Gastroesophageal sphincter (tissue), 4 donors: Measurements from ENCODE around the gene INCA1. TPM values are rescaled to one million over a fixed set of nuclear protein-coding genes. Genes with fewer than 3 reads are reported as not detected.

Source experiments
- ATAC-seq: fragments of 150-250 bp; one replicate; pipeline ENCODE4 v1.9.1; 2016; ENCODE audit warnings: mild to moderate bottlenecking, moderate library complexity
- H3K27ac ChIP-seq, 4 donors: fragments of 200-600 bp; sonication (generic) in 3 of 4; 1 replicate in 3 of 4; 2 replicates in 1 of 4; pipeline ENCODE4 v1.5.1; 2016 to 2019
- H3K27me3 ChIP-seq: fragments of 200-600 bp; sonication (generic); one replicate; pipeline ENCODE4 v1.5.1; 2019
- H3K36me3 ChIP-seq, 2 donors: fragments of 200-600 bp; sonication (generic); one replicate each; pipeline ENCODE4 v1.5.1; 2019; ENCODE audit warnings: control low read depth in 1 of 2
- H3K4me1 ChIP-seq, 3 donors: fragments of 200-600 bp; sonication (generic); 1 replicate in 2 of 3; 2 replicates in 1 of 3; pipeline ENCODE4 v1.5.1; 2016 to 2019; ENCODE audit warnings: control low read depth in 2 of 3
- H3K4me3 ChIP-seq, 2 donors: fragments of 200-600 bp; sonication (generic); one replicate each; pipeline ENCODE4 v1.5.1; 2019; ENCODE audit warnings: mild to moderate bottlenecking in 1 of 2, moderate library complexity in 1 of 2
- H3K9me3 ChIP-seq, 3 donors: fragments of 200-600 bp; sonication (generic); one replicate each; pipeline ENCODE4 v1.5.1; 2017 to 2019; ENCODE audit warnings: control low read depth in 2 of 3
- EP300 ChIP-seq: sonication (generic); formaldehyde crosslinking; IDR thresholded peaks from one replicate; pipeline ENCODE4 v1.6.1; 2017; ENCODE audit warnings: antibody characterized with exemption, mild to moderate bottlenecking
- POLR2A ChIP-seq, 2 donors: fragments of 450-650 bp; IDR thresholded peaks; one replicate each; pipeline ENCODE4 v1.6.1; 2017; ENCODE audit warnings: antibody characterized with exemption in 2 of 2, mild to moderate bottlenecking in 2 of 2, moderate library complexity in 1 of 2
- POLR2AphosphoS5 ChIP-seq: sonication (generic); formaldehyde crosslinking; IDR thresholded peaks from one replicate; pipeline ENCODE4 v1.6.1; 2017; ENCODE audit warnings: antibody characterized with exemption
- WGBS, 2 donors: methylation state at CpG; one replicate each; pipeline ENCODE4 v1.1.5; 2018; ENCODE audit warnings: low coverage in 1 of 2; 5-methylcytosine and 5-hydroxymethylcytosine counted together
- total RNA-seq, 4 donors: library from RNA; depleted of rRNA; stranded (reverse); fragments of >200 nt; gene quantifications; one replicate each; pipeline ENCODE4 v1.1.0, GENCODE V29; 2016
- TF ChIP-seq, protein P1 (sequence below), 4 experiments: fragments of 200-600 bp in 2 of 4; fragments of 450-650 bp in 2 of 4; sonication (generic) in 1 of 4; IDR thresholded peaks; one replicate each; pipeline ENCODE4 v1.5.1; 2017 to 2019; ENCODE audit warnings: antibody characterized with exemption in 4 of 4, mild to moderate bottlenecking in 2 of 4, moderate library complexity in 2 of 4

The INCA1 gene
- total RNA-seq, 4 donors from 2014 or later: 0.93 to 4.4 (median 3.8) TPM; not detected in 1

GRCh38 chr17:4941319-4941610 is 56.1 kb downstream of the INCA1 start:
- Histone ChIP-seq H3K4me3 (peak overlapping the region; percentile 88 to 89), H3K9me3 (no peaks in the 10 kb centered on the region), H3K27ac (peak overlapping the region in 3 of 4 donors; percentile 90 to 96 (median 93)), H3K4me1 (peaks cover 0 to 82% (median 43%) of the 10 kb centered on the region in 3 donors), H3K36me3 (peaks cover 0 to 71% of the 10 kb centered on the region in 2 donors), H3K27me3 (no peaks in the 10 kb centered on the region)
- ATAC-seq: no peak
- TF ChIP-seq EP300: no peak
- TF ChIP-seq POLR2A (IDR thresholded peaks at IDR 0.05): no peak
- TF ChIP-seq POLR2AphosphoS5: no peak
- TF ChIP-seq, protein P1, sequence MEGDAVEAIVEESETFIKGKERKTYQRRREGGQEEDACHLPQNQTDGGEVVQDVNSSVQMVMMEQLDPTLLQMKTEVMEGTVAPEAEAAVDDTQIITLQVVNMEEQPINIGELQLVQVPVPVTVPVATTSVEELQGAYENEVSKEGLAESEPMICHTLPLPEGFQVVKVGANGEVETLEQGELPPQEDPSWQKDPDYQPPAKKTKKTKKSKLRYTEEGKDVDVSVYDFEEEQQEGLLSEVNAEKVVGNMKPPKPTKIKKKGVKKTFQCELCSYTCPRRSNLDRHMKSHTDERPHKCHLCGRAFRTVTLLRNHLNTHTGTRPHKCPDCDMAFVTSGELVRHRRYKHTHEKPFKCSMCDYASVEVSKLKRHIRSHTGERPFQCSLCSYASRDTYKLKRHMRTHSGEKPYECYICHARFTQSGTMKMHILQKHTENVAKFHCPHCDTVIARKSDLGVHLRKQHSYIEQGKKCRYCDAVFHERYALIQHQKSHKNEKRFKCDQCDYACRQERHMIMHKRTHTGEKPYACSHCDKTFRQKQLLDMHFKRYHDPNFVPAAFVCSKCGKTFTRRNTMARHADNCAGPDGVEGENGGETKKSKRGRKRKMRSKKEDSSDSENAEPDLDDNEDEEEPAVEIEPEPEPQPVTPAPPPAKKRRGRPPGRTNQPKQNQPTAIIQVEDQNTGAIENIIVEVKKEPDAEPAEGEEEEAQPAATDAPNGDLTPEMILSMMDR (IDR thresholded peaks at IDR 0.05): no peak
- WGBS, 2 donors: 30 to 53% methylated on average over 4 of the region's 4 CpGs

GRCh38 chr17:4940555-4941318 is 56.6 kb downstream of the INCA1 start:
- H3K4me3 ChIP-seq: peak overlapping the region; percentile 88 to 89
- H3K9me3 ChIP-seq: no peaks in the 10 kb centered on the region
- peaks cover 0 to 77% (median 39%) of the 10 kb centered on the region in 3 donors for H3K4me1 ChIP-seq
- TF ChIP-seq POLR2A (IDR thresholded peaks at IDR 0.05) (no peak), POLR2AphosphoS5 (no peak), EP300 (no peak)
- TF ChIP-seq, protein P1 (IDR thresholded peaks at IDR 0.05): no peak
- H3K27me3 ChIP-seq: no peaks in the 10 kb centered on the region
- peaks cover 0 to 71% of the 10 kb centered on the region in 2 donors for H3K36me3 ChIP-seq
- peak; percentile 82 for ATAC-seq
- 2 to 11% methylated on average over 6 to 22 of the region's 29 CpGs for WGBS, 2 donors
- H3K27ac ChIP-seq: peak overlapping the region; percentile 79 to 96 (median 92)

DNA sequence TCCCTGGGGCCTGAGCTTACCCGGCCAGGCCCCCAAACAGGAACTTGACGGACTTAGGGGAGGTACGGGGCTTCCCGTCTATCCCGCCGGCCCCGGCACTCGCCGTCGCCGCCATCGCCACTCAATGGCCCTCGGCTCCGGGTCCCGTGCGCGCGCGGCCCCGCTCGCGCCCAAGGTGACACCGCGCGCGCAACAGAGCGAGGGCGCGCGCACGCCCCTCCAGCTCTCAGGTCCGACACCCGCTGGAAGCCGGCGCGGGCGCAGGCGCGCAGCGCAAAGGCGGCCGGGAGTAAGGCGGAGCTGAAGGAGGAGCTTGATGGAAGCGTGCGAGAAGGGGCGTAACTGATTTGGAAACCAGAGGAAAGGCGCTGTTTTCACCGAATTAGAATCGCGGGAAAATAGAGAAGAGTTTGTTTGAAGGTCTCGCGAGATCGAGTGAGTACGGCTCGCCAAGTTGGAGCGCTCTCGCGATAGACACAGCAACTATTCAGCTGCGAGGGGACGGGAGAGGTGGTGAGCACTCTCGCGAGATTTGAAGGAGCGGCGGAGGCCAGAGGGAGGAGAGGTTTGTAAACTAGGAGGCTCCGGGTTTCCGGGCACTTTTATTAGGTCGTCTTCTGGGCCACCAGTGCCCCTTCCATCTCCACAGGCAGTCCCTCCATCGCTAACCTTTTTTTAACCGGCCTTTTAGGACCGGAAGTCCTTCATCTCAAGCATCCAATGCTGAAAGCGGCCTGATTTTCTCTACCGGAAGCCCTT is 57.3 kb downstream of the INCA1 start, which contains the start of the genes RNF167 and SLC25A11:
TSS of gene RNF167 (plus strand) at position 473 of the 759 bp plus-strand sequence. CDS start 642 bp downstream, outside the sequence.
TSS of gene SLC25A11 (minus strand) at position 251 of the 759 bp plus-strand sequence. CDS start at position 115, 136 bp downstream.
- peak within 1 kb of the TSS; percentile 79 to 96 (median 92) for H3K27ac ChIP-seq
- H3K36me3 ChIP-seq: peaks cover 0 to 67% of the 10 kb centered on the region in 2 donors
- H3K27me3 ChIP-seq: no peaks in the 10 kb centered on the region
- peak; percentile 96 for ATAC-seq
- WGBS, 2 donors: 0 to 1% methylated on average over 22 to 45 of the region's 72 CpGs
- TF ChIP-seq POLR2A (IDR thresholded peaks at IDR 0.05): peak; percentile 62 to 79
- no peak for TF ChIP-seq EP300
- TF ChIP-seq POLR2AphosphoS5: peak; percentile 24
- TF ChIP-seq, protein P1 (IDR thresholded peaks at IDR 0.05): peak in 2 of 4 experiments; percentile 14 to 42
- H3K4me3 ChIP-seq: peak within 1 kb of the TSS; percentile 88 to 89
- no peaks in the 10 kb centered on the region for H3K9me3 ChIP-seq
- peaks cover 0 to 69% (median 31%) of the 10 kb centered on the region in 3 donors for H3K4me1 ChIP-seq

GRCh38 chr17:4939546-4939795 is 57.9 kb downstream of the INCA1 start:
- H3K27ac ChIP-seq: peak overlapping the region; percentile 27 to 96 (median 92)
- TF ChIP-seq POLR2A (IDR thresholded peaks at IDR 0.05) (no peak), POLR2AphosphoS5 (no peak), EP300 (no peak)
- TF ChIP-seq, protein P1 (IDR thresholded peaks at IDR 0.05): no peak
- WGBS, 2 donors: no CpG with 5 or more reads among the region's 16 CpGs
- H3K4me1 ChIP-seq: peaks cover 0 to 65% (median 26%) of the 10 kb centered on the region in 3 donors
- peak overlapping the region; percentile 88 to 89 for H3K4me3 ChIP-seq
- H3K36me3 ChIP-seq: peaks cover 0 to 62% of the 10 kb centered on the region in 2 donors
- H3K9me3 ChIP-seq: no peaks in the 10 kb centered on the region
- H3K27me3 ChIP-seq: no peaks in the 10 kb centered on the region
- ATAC-seq: no peak
